Spleen (tissue), 11 donors: ENCODE data around the gene SLC1A3. TPM values are rescaled to one million over a fixed set of nuclear protein-coding genes. Genes with fewer than 3 reads are reported as not detected.
"Not testable (repeated sequence)": the region's sequence is repeated elsewhere in the genome, so short reads cannot be mapped to it uniquely, and the experiment has no call there.

Source experiments
- DNase-seq: peaks from one replicate; pipeline ENCODE4 v3.0.0-alpha.2; 2020
- H3K27ac ChIP-seq, 8 donors: fragments of 200-600 bp; sonication (generic) in 7 of 8; 1 replicate in 4 of 8; 2 replicates in 4 of 8; pipeline versions ENCODE4 v1.5.0 to v1.8.0; 2016 to 2021; ENCODE audit warnings: inconsistent platforms in 4 of 8, mild to moderate bottlenecking in 4 of 8, moderate library complexity in 1 of 8
- H3K27me3 ChIP-seq, 7 donors: fragments of 200-600 bp; sonication (generic) in 6 of 7; replicated peaks in 1 of 7; 1 replicate in 4 of 7; 2 replicates in 3 of 7; pipeline versions ENCODE4 v1.5.0 to v1.8.0; 2016 to 2021; ENCODE audit warnings: inconsistent platforms in 3 of 7, mild to moderate bottlenecking in 1 of 7
- H3K36me3 ChIP-seq, 6 donors: fragments of 200-600 bp; sonication (generic) in 5 of 6; 1 replicate in 4 of 6; 2 replicates in 2 of 6; pipeline versions ENCODE4 v1.5.0 to v1.8.0; 2016 to 2021; ENCODE audit warnings: inconsistent platforms in 2 of 6
- H3K4me1 ChIP-seq, 6 donors: fragments of 200-600 bp; sonication (generic) in 5 of 6; 1 replicate in 3 of 6; 2 replicates in 3 of 6; pipeline versions ENCODE4 v1.5.0 to v1.8.0; 2016 to 2021; ENCODE audit warnings: inconsistent platforms in 3 of 6
- H3K4me3 ChIP-seq, 8 donors: fragments of 200-600 bp; sonication (generic) in 7 of 8; 1 replicate in 4 of 8; 2 replicates in 4 of 8; pipeline versions ENCODE4 v1.5.0 to v1.8.0; 2016 to 2021; ENCODE audit warnings: inconsistent platforms in 4 of 8, mild to moderate bottlenecking in 4 of 8, moderate library complexity in 2 of 8
- H3K9me3 ChIP-seq, 8 donors: fragments of 200-600 bp; sonication (generic) in 7 of 8; 1 replicate in 4 of 8; 2 replicates in 4 of 8; pipeline versions ENCODE4 v1.5.0 to v1.8.0; 2016 to 2021; ENCODE audit warnings: inconsistent platforms in 4 of 8
- CTCF ChIP-seq, 11 experiments: fragments of 200-600 bp in 7 of 11; fragments of 450-650 bp in 4 of 11; sonication (generic) in 4 of 11; IDR thresholded peaks in 8 of 11; conservative IDR thresholded peaks in 3 of 11; 1 replicate in 7 of 11; 2 replicates in 4 of 11; pipeline versions ENCODE4 v1.4.0 to v1.8.0; 2016 to 2021; ENCODE audit warnings: antibody characterized with exemption in 11 of 11, inconsistent platforms in 4 of 11, mild to moderate bottlenecking in 1 of 11
- POLR2A ChIP-seq, 3 donors: fragments of 450-650 bp; IDR thresholded peaks; one replicate each; pipeline ENCODE4 v1.5.1; 2017; ENCODE audit warnings: antibody characterized with exemption in 3 of 3, mild to moderate bottlenecking in 1 of 3
- POLR2AphosphoS5 ChIP-seq, 3 donors: sonication (generic); formaldehyde crosslinking; IDR thresholded peaks; one replicate each; pipeline ENCODE4 v1.5.1; 2017; ENCODE audit warnings: antibody characterized with exemption in 3 of 3
- WGBS, 5 donors: extraction: QIAGEN DNeasy Blood & Tissue Kit in 3 of 5; methylation state at CpG; one replicate each; pipeline versions ENCODE4 v1.1.5 to v1.1.7; 2013 to 2018; 5-methylcytosine and 5-hydroxymethylcytosine counted together
- intact Hi-C: fragments of 100-400 bp; cut with DNase I; formaldehyde crosslinking; loops from one replicate; pipeline ENCODE4 v1.15.0; 2023; ENCODE audit warnings: low total_unique reads
- polyA plus RNA-seq, 3 donors: library from polyadenylated mRNA; stranded (reverse); fragments of 200-250 nt; gene quantifications; one replicate each; pipeline ENCODE4 v1.2.1, GENCODE V29; 2013
- total RNA-seq, 7 donors: library from RNA; depleted of rRNA in 3 of 7; stranded (reverse); fragments of >200 nt in 3 of 7; fragmentation: NEBNext Ultra II Directional in 4 of 7; extraction: Animal tissue kit (Norgen Biotek cat#: 25700) in 4 of 7; gene quantifications; one replicate each; pipeline versions ENCODE4 v1.1.0 to v1.2.1, GENCODE V29; 2016 to 2021
- donor health status: healthy with polysubstance abuse.
- donor health status: DM: no; HTN: no; CAD: no; lungs with moderate emphysema.
- donor health status: DM: no; HTN: no; CAD: no.
- donor health status: Bipolar disorder and iron deficiency.
- donor health status: healthy.
- donor health status: DM: no; HTN: no; CAD: no.
- donor health status: DM: yes; HTN: yes; CAD: no.

Gene SLC1A3
- total and polyA plus RNA-seq, 10 donors = 1.5 to 54.7 (median 25.2) TPM

- intact Hi-C loops = no loop called here
- no peaks in the 10 kb centered on the region for H3K9me3 ChIP-seq
These were observed 35.0 kb downstream of the SLC1A3 start for GRCh38 chr5:36641431-36641830.

GRCh38 chr5:36642089-36642488, 35.7 kb downstream of the SLC1A3 start:
- H3K36me3 ChIP-seq = peaks cover 0 to 3% (median 0%) of the 10 kb centered on the region in 6 donors
- no peak for DNase-seq
- peaks cover 0 to 47% (median 0%) of the 10 kb centered on the region in 7 donors for H3K27me3 ChIP-seq
- no peak overlapping the region for H3K4me3 ChIP-seq
- H3K27ac ChIP-seq = no peak overlapping the region
- no peak for TF ChIP-seq CTCF (IDR thresholded peaks at IDR 0.05 in 8 of 11, conservative IDR thresholded peaks at IDR 0.05 in 3 of 11)
- no peak for TF ChIP-seq POLR2AphosphoS5 (IDR thresholded peaks at IDR 0.05)
- no peak for TF ChIP-seq POLR2A (IDR thresholded peaks at IDR 0.05)
- H3K4me1 ChIP-seq = no peaks in the 10 kb centered on the region
- intact Hi-C loops = no loop called here
- no peaks in the 10 kb centered on the region for H3K9me3 ChIP-seq
- WGBS, 5 donors = 54 to 72% (median 63%) methylated on average over 4 of the region's 4 CpGs

More at GRCh38 chr5:36641431-36641830, 35.0 kb downstream of the SLC1A3 start:
- H3K36me3 ChIP-seq = peaks cover 0 to 3% (median 0%) of the 10 kb centered on the region in 6 donors
- TF ChIP-seq POLR2AphosphoS5 (IDR thresholded peaks at IDR 0.05) (no peak), CTCF (IDR thresholded peaks at IDR 0.05 in 8 of 11, conservative IDR thresholded peaks at IDR 0.05 in 3 of 11) (no peak), POLR2A (IDR thresholded peaks at IDR 0.05) (no peak)
- no peak overlapping the region for H3K4me3 ChIP-seq
- H3K4me1 ChIP-seq = no peaks in the 10 kb centered on the region
- no peak overlapping the region for H3K27ac ChIP-seq
- no peak for DNase-seq
- H3K27me3 ChIP-seq = peaks cover 0 to 46% (median 0%) of the 10 kb centered on the region in 7 donors

GRCh38 chr5:36643162-36643561, 36.8 kb downstream of the SLC1A3 start:
- intact Hi-C loops = no loop called here
- TF ChIP-seq POLR2AphosphoS5 (IDR thresholded peaks at IDR 0.05) = no peak
- no peak for TF ChIP-seq CTCF (IDR thresholded peaks at IDR 0.05 in 8 of 11, conservative IDR thresholded peaks at IDR 0.05 in 3 of 11)
- no peak for TF ChIP-seq POLR2A (IDR thresholded peaks at IDR 0.05)
- Histone ChIP-seq H3K36me3 (peaks cover 0 to 3% (median 0%) of the 10 kb centered on the region in 6 donors), H3K27me3 (peaks cover 0 to 45% (median 0%) of the 10 kb centered on the region in 7 donors), H3K4me1 (no peaks in the 10 kb centered on the region), H3K4me3 (no peak overlapping the region), H3K27ac (no peak overlapping the region), H3K9me3 (no peaks in the 10 kb centered on the region)
- no peak for DNase-seq
- WGBS, 5 donors = 82 to 98% (median 91%) methylated on average over 1 of the region's 1 CpG

- H3K27ac ChIP-seq, H3K36me3 ChIP-seq, intact Hi-C loops, H3K4me1 ChIP-seq, H3K9me3 ChIP-seq, H3K4me3 ChIP-seq, DNase-seq: not testable (repeated sequence)
- peaks cover 0 to 38% (median 0%) of the 10 kb centered on the region in 7 donors for H3K27me3 ChIP-seq
- 75 to 84% (median 76%) methylated on average over 5 of the region's 5 CpGs for WGBS, 5 donors
These were observed 37.4 kb downstream of the SLC1A3 start for GRCh38 chr5:36643841-36644240.

- TF ChIP-seq POLR2A (IDR thresholded peaks at IDR 0.05) (no peak), CTCF (IDR thresholded peaks at IDR 0.05 in 8 of 11, conservative IDR thresholded peaks at IDR 0.05 in 3 of 11) (no peak), POLR2AphosphoS5 (IDR thresholded peaks at IDR 0.05) (no peak)
- no peak for DNase-seq
- no peak overlapping the region for H3K4me3 ChIP-seq
- intact Hi-C loops = no loop called here
- H3K27ac ChIP-seq = no peak overlapping the region
- peaks cover 0 to 29% (median 0%) of the 10 kb centered on the region in 7 donors for H3K27me3 ChIP-seq
- no peaks in the 10 kb centered on the region for H3K4me1 ChIP-seq
- WGBS, 5 donors = 78 to 92% (median 90%) methylated on average over 3 of the region's 3 CpGs
- H3K9me3 ChIP-seq = no peaks in the 10 kb centered on the region
- no peaks in the 10 kb centered on the region for H3K36me3 ChIP-seq
These were observed 38.3 kb downstream of the SLC1A3 start for GRCh38 chr5:36644727-36645126.
